Colonic mucosa (tissue), 4 donors: ENCODE results near the gene DMTF1. TPM values are rescaled to one million over a fixed set of nuclear protein-coding genes. Genes with fewer than 3 reads are reported as not detected.

Source experiments
- DNase-seq: peaks from one replicate; pipeline ENCODE4 v3.0.0-alpha.2; 2020
- H3K27ac ChIP-seq: fragments of 200-600 bp; one replicate; pipeline ENCODE4 v1.8.0; 2021
- H3K27me3 ChIP-seq: fragments of 200-600 bp; one replicate; pipeline ENCODE4 v1.8.0; 2021
- H3K36me3 ChIP-seq: fragments of 200-600 bp; one replicate; pipeline ENCODE4 v1.8.0; 2021
- H3K4me1 ChIP-seq: fragments of 200-600 bp; one replicate; pipeline ENCODE4 v1.8.0; 2021; ENCODE audit warnings: mild to moderate bottlenecking
- H3K4me3 ChIP-seq: fragments of 200-600 bp; one replicate; pipeline ENCODE4 v1.8.0; 2021
- H3K9ac ChIP-seq, 2 donors: one replicate each; pipeline ENCODE4 v1.7.0; 2013; ENCODE audit warnings: control low read depth in 2 of 2, low read depth in 2 of 2, low read length in 2 of 2
- H3K9me3 ChIP-seq: fragments of 200-600 bp; one replicate; pipeline ENCODE4 v1.8.0; 2021
- intact Hi-C: fragments of 100-400 bp; cut with DNase I; formaldehyde crosslinking; loops from one replicate; pipeline ENCODE4 v1.14.1; 2022
- total RNA-seq, 2 donors: library from RNA; stranded (reverse); fragmentation: NEBNext Ultra II Directional in 1 of 2; extraction: Animal tissue kit (Norgen Biotek cat#: 25700) in 1 of 2; gene quantifications; one replicate each; pipeline ENCODE4 v1.2.1, GENCODE V29; 2021
- TF ChIP-seq, protein P1 (sequence below): fragments of 200-600 bp; IDR thresholded peaks from one replicate; pipeline ENCODE4 v1.8.0; 2022; ENCODE audit warnings: antibody characterized with exemption, mild to moderate bottlenecking
- donor health status: healthy.
- donor health status: DM: no; HTN: no; CAD: no.
- donor health status: DM: no; HTN: no; CAD: no.

The DMTF1 gene
- total RNA-seq, 2 donors from 2014 or later: 44.4 to 66.0 TPM

DNA sequence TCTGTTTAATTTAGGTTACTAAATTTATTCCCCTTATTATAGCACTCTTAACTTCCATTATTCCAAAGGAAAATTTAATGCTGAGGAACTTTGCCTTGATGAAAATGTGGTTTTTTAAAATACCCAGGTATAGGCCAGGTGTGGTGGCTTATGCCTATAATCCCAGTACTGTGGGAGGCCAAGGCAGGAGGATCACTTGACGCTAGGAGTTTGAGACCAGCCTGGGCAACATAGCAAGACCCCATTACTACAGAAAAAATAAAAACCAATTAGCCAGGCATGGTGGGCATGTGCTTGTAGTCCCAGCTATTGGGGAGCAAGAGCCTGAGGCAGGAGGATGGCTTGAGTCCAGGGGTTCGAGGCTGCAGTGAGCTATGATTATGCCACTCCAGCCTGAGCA is 34.9 kb downstream of the DMTF1 start:
- Histone ChIP-seq H3K4me3 (no peak overlapping the region), H3K9ac (no peak overlapping the region), H3K27ac (no peak overlapping the region), H3K9me3 (no peaks in the 10 kb centered on the region), H3K27me3 (no peaks in the 10 kb centered on the region), H3K36me3 (peaks cover 7% of the 10 kb centered on the region), H3K4me1 (no peaks in the 10 kb centered on the region)
- TF ChIP-seq, protein P1, sequence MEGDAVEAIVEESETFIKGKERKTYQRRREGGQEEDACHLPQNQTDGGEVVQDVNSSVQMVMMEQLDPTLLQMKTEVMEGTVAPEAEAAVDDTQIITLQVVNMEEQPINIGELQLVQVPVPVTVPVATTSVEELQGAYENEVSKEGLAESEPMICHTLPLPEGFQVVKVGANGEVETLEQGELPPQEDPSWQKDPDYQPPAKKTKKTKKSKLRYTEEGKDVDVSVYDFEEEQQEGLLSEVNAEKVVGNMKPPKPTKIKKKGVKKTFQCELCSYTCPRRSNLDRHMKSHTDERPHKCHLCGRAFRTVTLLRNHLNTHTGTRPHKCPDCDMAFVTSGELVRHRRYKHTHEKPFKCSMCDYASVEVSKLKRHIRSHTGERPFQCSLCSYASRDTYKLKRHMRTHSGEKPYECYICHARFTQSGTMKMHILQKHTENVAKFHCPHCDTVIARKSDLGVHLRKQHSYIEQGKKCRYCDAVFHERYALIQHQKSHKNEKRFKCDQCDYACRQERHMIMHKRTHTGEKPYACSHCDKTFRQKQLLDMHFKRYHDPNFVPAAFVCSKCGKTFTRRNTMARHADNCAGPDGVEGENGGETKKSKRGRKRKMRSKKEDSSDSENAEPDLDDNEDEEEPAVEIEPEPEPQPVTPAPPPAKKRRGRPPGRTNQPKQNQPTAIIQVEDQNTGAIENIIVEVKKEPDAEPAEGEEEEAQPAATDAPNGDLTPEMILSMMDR: no peak
- intact Hi-C loops: no loop called here
- DNase-seq: no peak

DNA sequence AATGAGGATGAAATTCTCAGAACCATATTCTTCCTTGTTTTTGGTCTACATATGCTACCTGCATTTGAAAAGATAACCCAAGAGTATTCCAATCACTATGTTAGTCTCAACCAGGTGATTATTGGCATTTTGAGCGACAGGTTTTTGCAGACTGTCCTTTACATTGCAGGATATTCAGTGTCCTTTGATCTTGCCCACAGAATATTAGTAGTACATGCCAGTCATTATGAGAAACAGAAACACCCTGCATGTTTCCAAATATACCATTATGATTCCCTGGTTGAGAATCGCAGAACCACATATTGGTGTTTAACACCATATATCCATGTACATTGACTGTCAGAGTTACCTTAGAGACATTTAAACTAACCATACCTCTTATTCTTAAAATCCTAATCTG is 36.7 kb downstream of the DMTF1 start:
- intact Hi-C loops: no loop called here
- TF ChIP-seq, protein P1: no peak
- peaks cover 7% of the 10 kb centered on the region for H3K36me3 ChIP-seq
- H3K9me3 ChIP-seq: no peaks in the 10 kb centered on the region
- no peak for DNase-seq
- H3K27me3 ChIP-seq: no peaks in the 10 kb centered on the region
- no peak overlapping the region for H3K9ac ChIP-seq
- no peak overlapping the region for H3K4me3 ChIP-seq
- no peak overlapping the region for H3K27ac ChIP-seq
- no peaks in the 10 kb centered on the region for H3K4me1 ChIP-seq

DNA sequence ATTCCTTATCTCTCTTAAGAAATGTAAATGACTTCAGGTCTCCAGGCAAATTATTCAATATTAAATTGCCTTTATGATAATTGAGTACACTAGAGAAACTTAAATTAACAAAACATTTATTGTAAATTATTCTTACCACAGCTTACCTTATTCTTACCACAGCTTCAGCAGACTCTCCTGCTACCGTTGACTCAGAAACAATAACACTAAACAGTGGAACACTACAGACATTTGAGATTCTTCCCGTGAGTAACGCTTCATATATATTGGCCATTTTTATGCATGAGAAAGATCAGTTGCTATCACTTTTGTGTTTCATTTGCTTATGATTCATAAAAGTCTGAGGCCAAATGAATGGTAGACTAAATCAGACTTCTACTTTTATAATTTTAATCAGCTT is 38.5 kb downstream of the DMTF1 start:
- intact Hi-C loops: no loop called here
- DNase-seq: no peak
- TF ChIP-seq, protein P1: no peak
- Histone ChIP-seq H3K36me3 (peaks cover 17% of the 10 kb centered on the region), H3K4me1 (no peaks in the 10 kb centered on the region), H3K27ac (no peak overlapping the region), H3K27me3 (no peaks in the 10 kb centered on the region), H3K4me3 (no peak overlapping the region), H3K9me3 (no peaks in the 10 kb centered on the region), H3K9ac (no peak overlapping the region)

DNA sequence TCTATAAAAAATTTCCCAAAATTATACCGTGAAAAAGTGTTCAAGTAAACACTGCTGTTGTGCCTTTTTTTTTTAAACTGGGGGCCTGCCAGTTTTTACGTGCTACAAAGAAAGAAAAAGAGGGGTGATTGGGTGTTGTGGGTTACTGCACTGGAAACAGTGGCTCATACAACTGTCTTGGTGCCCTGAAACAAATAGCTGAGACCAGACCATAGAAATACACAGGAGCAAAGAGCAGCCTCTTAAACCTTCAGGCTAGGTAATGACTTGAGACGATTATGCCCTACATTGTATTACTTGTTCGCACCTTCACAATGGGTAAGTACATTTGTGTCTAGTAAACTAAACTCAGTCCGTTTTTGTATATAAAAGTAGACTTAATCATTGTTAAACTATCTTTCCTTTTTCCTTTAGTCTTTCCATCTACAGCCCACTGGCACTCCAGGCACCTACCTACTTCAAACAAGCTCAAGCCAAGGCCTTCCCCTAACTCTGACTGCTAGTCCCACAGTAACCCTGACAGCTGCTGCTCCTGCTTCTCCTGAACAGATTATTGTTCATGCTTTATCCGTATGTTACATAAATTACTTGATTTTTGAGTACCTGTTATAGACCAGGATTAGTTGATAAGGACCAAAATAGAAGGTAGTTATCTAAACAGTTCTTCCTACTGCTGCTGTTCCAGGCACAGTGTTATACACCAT is 40.7 kb downstream of the DMTF1 start:
- H3K27ac ChIP-seq: no peak overlapping the region

DNA sequence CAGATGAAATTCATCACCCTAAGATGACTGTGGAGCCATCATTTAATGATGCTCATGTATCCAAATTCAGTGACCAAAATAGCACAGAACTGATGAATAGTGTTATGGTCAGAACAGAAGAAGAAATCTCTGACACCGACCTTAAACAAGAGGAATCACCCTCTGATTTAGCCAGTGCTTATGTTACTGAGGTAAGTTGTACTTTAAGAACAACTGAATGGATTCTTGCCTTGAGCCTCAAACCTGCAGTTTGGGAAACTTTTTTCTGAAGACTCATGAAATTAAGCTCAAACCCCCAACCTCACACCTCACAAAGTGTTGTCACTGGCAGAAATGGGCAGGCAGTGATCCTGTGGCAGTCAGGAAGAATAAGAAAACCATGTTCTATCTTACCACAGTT is 41.7 kb downstream of the DMTF1 start:
- Histone ChIP-seq H3K27ac (no peak overlapping the region), H3K4me3 (no peak overlapping the region), H3K4me1 (no peaks in the 10 kb centered on the region), H3K9me3 (no peaks in the 10 kb centered on the region), H3K27me3 (no peaks in the 10 kb centered on the region), H3K9ac (no peak overlapping the region), H3K36me3 (peaks cover 22% of the 10 kb centered on the region)
- intact Hi-C loops: no loop called here
- TF ChIP-seq, protein P1: no peak
- no peak for DNase-seq

More for the DNA sequence above, 40.7 kb downstream of the DMTF1 start:
- no peaks in the 10 kb centered on the region for H3K27me3 ChIP-seq
- intact Hi-C loops: no loop called here
- no peaks in the 10 kb centered on the region for H3K4me1 ChIP-seq
- H3K4me3 ChIP-seq: no peak overlapping the region
- H3K36me3 ChIP-seq: peaks cover 22% of the 10 kb centered on the region
- DNase-seq: no peak
- H3K9ac ChIP-seq: no peak overlapping the region
- no peaks in the 10 kb centered on the region for H3K9me3 ChIP-seq
- TF ChIP-seq, protein P1: no peak
